GM12864 (cell line): Measurements from ENCODE around the gene LRCH3.
A peak's percentile ranks its signal among the peaks of the same experiment; 100 is the strongest.
"Not testable (repeated sequence)": the region's sequence is repeated elsewhere in the genome, so short reads cannot be mapped to it uniquely, and the experiment has no call there.

Experiments used
- DNase-seq: peaks from one replicate; pipeline ENCODE4 v3.0.0-alpha.2; 2011; ENCODE audit warnings: low read depth
- H3K4me3 ChIP-seq: 2 replicates; pipeline ENCODE4 v1.5.1; 2011; ENCODE audit warnings: mild to moderate bottlenecking, low read depth, low read length, control low read depth
- CTCF ChIP-seq: IDR thresholded peaks from 2 replicates; pipeline ENCODE4 v1.5.1; 2011; ENCODE audit warnings: low read depth, mild to moderate bottlenecking, moderate library complexity, low read length, control low read depth, inconsistent platforms; ENCODE audit errors: missing control alignments

LRCH3 gene

GRCh38 chr3:197906023-197906849 is 115.2 kb downstream of the LRCH3 start:
- TF ChIP-seq CTCF = peak; percentile 91
- no peak overlapping the region for H3K4me3 ChIP-seq
- peak; percentile 53 for DNase-seq

GRCh38 chr3:197906850-197907187 is 115.8 kb downstream of the LRCH3 start:
- H3K4me3 ChIP-seq = no peak overlapping the region

GRCh38 chr3:197907196-197907595 is 116.1 kb downstream of the LRCH3 start:
- no peak for DNase-seq
- TF ChIP-seq CTCF = no peak

More at GRCh38 chr3:197906850-197907187, 115.8 kb downstream of the LRCH3 start:
- TF ChIP-seq CTCF = no peak
- DNase-seq = no peak

GRCh38 chr3:197908550-197908949 is 117.5 kb downstream of the LRCH3 start:
- not testable (repeated sequence) for DNase-seq, H3K4me3 ChIP-seq

More at GRCh38 chr3:197907196-197907595, 116.1 kb downstream of the LRCH3 start:
- no peak overlapping the region for H3K4me3 ChIP-seq

- no peak for TF ChIP-seq CTCF
- no peak for DNase-seq
- H3K4me3 ChIP-seq = no peak overlapping the region
Observed at GRCh38 chr3:197908957-197909701, 118.1 kb downstream of the LRCH3 start.

- TF ChIP-seq CTCF = no peak
- DNase-seq = no peak
- no peak overlapping the region for H3K4me3 ChIP-seq
Observed at GRCh38 chr3:197912741-197913476, 121.9 kb downstream of the LRCH3 start.
